GM21825 (cell line): Measurements from ENCODE around the gene TBX15.
"Not testable (repeated sequence)": the region's sequence is repeated elsewhere in the genome, so short reads cannot be mapped to it uniquely, and the experiment has no call there.

ENCODE experiments used
- ATAC-seq: cut with Tn5 transposase; IDR thresholded peaks from one replicate; pipeline ENCODE4 v1.9.1; 2021; ENCODE audit warnings: mild to moderate bottlenecking, moderate library complexity; ENCODE audit not compliant: unreplicated experiment

TBX15 gene

DNA sequence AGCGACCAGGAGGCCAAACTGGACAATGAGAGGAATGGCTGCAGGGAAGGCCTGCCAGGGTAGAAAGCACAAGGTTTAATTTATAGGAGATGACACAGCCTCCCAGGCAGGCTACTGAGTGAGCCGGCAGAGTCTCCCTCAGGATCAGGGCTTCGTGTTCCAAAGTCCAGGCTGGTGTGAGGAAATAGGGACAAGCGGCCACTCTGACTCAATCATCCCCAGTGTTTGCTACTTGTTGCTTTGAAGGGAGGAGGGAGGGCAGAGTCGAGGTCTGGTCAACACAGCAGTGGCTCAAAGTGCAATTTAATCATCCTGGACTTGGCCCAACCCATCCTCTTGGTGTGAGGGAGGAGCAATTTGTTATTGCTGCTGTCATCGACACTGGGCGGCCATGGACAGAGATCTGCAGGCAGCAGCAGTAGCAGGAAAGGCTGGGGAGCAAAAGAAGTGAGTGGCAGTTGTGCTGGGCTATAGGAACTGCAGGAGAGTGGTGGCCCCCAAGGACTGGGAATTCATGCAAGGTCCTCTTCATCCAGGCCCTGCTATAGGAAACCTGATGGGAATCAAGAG lies 27.5 kb downstream of the TBX15 start:
- no peak for ATAC-seq

DNA sequence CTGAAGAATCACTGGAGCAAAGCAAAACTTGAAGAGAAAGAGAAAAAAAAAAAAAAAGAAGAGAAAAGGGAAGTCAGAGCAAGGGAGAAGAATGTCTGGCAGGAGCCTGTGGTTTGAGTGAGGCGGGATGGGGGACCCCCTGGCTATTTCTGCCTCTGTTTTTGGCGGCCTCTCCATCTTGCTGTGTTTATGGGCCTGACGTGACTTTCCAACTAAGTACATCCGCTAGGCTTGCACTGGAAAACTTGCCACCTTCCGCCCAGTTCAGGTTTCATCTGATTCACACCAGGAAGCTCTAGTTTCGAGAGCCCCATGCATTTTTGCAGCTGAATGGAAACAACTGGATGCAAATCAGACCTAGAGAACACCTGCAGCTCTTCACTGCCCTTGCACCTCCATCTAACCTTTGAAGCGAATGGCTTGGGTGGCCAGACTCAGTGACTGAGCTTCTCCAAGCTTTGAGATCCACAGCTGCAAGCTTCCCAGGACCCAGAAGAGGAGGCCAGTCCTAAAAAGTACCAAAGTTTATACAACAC lies 28.0 kb downstream of the TBX15 start:
- ATAC-seq = peak; percentile 87

DNA sequence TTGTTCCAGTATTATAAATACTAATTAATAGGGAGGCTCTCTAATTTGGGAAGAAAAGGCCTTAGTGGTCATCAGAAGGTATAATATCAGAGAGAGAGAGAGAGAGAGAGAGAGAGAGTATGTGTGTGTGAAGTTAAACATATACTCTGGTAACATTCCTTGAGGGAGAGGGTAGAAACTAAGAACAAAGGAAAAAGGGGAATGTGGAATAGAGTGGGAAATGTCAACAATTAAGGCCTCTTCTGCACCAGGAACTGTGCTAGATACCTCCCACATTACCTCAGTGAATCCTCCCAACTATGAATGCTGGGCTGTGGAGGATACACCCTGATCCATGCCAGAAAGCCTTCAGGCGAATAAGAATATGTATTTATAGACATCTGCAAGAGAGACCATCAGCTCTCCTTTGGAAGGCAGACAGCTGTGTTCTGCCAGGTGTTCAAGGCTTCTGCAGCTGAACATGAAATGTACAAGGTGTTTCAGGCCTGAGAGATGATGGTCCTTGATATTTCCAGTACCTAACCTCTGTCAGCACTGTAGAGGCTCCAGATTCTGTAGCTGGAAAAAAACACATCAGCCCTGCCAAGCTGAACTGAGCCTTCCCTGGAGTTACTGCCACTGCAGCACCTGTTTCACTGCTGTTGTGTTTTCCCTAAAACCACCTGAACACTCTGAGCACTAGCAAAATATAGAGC lies 29.1 kb downstream of the TBX15 start:
- no peak for ATAC-seq

DNA sequence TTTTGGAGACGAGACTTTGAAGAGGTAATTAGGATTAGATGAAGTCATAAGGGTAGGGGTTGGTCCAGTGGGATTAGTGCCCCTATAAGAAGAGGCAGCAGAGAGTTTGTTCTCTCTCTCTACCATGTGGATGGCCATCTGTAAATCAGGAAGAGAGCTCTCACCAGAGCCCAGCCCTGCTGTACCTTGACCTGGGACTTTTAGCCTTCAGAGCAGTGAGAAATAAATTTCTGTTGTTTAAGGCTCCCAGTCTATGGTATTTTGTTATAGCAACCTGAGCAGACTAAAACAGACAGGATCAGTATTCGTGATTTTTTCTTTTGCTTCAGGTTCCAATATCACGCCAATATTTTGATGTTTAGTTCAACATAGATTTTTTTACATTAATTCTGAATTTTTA lies 30.0 kb downstream of the TBX15 start:
- no peak for ATAC-seq

DNA sequence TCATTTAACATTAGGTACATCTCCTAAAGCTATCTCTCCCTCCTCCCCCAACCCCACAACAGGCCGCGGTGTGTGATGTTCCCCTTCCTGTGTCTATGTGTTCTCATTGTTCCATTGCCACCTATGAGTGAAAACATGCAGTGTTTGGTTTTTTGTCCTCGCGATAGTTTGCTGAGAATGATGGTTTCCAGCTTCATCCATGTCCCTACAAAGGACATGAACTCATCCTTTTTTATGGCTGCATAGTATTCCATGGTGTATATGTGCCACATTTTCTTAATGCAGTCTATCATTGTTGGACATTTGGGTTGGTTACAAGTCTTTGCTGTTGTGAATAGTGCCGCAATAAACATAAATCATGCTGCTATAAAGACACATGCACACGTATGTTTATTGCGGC lies 30.6 kb downstream of the TBX15 start:
- not testable (repeated sequence) for ATAC-seq

DNA sequence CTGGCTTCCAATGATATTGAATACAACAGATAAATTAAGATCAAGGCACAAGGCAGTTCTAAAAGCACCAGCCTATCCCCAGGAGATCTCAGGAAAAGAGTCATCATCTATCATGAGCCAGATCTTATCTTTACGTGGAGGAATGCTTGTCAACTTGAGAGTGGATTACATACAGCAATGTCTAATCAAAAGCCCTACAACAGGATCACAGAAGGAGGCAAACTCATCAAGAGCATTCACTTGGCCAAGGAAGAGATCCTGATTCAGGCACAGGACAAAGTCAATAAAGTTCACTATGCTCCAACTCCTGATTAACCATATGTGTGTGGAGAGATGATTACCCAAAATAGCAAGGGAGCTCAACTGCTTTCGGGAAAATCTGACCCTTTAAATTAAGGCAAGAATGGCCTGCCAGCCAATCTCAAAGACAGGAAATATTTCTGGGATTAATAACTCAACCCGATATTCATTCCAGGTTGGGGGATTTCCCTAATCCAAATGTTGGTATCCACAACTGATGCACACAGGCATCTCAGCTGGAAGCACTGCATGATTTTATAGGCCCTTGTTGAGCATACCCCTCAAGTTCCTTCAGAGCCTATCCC lies 33.7 kb downstream of the TBX15 start:
- no peak for ATAC-seq

DNA sequence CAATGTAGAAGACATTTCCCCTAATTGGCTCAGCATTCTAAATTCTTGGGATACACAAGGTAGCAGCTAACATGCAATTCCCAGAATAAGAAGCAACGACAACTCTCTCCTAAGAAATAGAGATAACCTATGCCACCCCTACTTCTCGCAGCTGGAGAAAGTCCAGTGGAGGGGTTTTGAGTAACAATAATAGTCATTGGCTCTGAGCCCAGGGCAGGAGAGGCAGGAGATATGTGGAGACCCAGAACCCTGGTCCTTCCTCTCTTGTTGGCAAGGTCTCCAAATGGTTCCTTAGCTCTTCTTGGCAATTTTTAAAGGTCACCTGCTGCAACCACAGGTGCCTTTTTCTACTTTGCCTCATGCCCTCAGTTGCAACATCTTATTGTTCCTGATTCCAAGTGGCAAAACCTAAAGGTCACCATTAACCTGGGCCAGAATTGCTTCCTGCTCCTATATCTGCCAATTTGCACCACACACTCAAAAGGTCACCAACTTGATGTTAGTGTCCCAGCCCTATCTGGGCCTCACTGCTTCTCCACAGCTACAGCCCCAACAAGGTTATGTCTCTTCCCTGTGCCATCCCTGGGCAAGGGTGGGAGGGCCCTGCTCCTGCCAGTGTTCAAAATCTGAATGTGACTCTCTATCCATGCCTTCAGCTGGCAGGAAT lies 36.7 kb downstream of the TBX15 start:
- no peak for ATAC-seq

DNA sequence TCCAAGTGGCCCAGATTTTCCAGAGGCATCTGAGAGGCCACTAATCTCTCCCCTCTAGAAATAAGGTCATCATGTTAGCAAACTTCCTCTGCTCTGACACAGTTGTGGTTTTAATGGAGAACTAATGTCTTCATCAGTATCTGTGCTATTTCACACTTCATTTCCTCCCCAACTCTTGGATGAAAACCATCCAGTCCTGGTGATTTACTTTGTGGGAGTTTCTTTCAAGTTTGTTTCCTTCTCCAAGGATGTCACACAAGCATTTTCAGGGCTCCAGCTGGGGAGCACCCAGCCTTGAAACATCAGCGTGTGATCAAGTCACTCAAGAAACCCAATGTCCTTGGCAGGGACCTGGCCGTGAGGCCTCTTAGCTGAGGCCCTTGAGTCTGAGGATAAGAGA lies 38.8 kb downstream of the TBX15 start:
- ATAC-seq = no peak

DNA sequence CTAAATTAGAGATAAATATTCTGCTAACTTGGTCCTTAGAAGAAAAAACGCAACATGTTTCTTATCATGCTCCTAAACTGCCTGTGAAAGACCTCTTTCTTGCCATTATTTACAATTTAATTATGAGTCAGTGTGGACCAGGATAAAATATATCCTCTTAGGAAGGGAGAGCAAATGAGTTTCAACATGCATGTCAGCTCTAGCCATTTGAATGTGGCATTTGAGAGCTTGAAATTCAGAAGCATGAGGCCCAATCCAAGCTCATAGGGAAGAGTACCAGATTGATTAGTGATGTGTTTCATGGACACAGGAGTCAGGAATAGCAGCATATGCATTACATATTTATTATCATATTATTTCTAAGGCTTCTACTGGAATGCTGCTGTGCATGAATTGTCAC lies 39.3 kb downstream of the TBX15 start:
- ATAC-seq = no peak

DNA sequence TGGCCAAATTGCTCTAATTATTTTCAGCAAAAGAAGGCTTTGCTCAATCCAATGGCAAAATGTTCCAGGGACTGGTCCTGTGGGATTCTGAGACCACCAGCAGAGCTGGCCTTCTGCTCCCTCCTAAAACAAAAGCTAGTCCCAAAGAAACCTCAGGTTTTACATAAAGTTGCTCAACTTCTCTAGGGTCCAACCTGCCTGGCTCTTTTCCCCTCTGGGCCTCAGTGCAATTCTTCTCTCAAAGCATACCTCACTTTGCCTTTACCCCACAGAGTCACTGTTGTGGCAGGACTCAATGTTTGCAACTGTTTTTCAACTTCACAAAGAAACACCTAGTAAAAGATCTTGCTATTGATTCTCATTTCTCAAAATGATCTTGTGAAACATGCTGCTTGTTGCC lies 39.8 kb downstream of the TBX15 start:
- no peak for ATAC-seq

DNA sequence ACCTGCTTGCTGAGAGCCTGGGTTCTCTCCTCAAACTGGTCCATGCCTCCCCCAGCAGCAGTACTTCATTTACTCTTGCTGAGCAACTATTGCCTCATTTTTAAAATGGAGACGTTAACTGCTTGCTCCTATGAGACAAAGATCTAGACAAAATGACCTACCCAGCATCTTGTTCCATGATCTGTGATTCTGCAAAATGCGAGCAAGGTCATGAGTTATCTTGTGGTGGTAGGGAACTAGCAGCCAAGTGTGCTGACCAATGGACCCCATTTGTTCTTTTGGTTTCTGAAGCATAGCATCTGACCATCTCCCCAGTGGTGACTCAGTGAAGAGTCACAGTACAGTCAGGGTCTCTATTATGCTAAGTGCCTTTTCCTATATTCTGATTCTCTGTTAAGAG lies 40.4 kb downstream of the TBX15 start:
- ATAC-seq = no peak

DNA sequence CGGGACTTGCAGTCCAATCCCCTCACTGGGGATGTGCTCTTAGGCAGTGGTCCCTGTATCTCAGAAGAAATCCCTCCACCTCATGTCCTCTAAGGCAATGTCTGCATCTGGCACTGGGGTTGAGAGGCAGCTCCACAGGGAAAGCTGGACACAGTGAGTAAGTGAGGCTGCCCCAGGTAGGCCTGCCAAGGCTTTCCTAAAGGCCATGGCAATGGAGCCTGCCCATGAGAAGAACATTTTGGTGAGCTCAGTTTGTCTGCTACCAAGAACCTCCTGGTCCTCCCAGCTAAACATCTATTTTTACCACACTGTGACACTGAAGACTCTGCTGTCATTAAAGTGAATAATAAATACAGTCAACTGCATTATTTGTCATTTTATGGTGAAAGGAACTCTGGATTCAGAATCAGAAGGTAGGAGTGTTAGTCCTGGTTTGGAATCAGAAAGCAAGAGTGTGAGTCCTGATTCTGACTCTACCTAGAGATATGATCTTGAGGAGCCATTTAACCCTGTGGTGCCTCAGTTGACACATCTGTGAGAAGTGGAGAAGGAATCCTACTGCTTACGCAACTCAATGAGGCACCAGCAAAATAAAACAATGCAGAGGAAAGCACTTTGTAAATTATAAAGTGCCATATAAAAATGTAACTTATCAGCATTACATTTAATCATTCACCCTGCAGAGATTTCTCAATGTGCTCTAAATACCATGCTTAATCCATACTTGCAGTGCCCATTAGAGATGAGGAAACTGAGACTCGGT lies 41.0 kb downstream of the TBX15 start:
- no peak for ATAC-seq

DNA sequence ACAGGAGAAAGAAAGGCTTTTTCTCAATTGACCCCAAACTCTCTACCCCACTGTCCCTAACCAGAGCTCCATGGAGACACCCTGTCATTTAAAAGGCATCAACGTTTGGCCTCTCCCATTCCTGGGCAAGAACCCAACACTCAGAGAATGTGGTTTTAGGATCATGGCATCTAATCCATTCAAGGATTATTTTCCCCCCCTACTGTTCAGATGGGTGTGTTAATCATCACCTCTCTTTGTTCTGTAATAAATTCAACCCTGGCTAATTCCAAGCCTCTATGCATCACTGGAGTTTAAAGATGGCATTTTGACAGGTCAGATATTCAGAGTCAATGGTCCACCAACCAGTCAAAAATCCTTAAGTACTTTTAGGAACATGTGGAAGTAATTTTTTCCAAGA lies 42.7 kb downstream of the TBX15 start:
- ATAC-seq = no peak

DNA sequence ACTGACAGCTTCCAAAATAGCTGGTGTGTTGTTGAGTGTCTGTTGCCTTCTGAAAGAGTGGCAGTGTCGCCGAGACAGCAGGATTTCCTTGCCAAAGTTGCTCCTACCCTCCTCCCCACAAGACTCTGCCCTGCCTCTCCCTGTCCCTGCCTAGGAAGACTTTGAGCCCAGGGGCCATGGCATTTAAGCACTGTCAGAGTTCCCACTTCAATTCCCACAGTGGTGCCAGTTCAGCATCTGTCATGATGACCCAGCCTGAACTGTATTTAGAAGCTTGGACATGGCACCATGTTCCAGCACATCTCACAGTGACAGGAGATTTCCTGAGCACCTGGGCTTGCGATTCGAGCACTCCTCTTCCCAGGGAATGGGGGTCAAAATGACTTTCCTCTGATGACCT lies 43.6 kb downstream of the TBX15 start:
- ATAC-seq = no peak

DNA sequence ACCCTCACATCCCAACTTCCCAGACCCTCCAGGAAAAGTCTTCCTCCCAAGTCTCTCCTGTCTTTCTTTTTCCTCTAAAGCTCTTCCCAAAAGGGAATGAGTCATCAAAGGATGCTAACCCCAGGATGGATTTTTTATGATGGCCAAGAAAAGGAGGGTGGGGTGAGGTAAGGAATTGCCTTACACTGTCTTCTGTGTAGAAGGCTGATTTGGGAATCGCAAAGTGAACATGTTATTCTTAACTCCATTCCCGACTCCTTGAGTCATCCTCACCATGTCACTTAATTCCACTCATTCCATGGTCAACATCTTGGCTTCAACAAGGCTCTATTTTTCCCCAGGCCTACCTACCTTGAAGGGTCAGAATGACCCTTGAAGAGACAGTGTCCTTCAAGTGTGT lies 44.0 kb downstream of the TBX15 start:
- no peak for ATAC-seq

DNA sequence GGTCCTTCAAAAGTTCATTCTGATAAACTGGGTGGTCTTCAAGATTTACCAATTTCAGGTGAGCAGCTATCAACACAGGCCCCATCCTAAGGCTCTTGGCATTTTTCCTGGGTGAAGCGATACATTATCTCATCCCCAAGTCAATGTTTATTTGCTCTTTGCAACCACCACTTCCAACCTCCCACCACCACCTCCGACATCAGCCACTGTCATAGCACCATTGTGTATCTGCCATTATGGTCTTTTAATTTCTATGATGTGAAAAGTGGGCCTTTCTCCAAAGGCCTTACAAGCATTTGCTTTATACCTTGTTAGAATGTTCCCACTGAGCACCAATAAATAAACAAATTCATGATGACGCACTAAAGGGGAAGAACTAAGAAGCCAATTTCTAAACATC lies 47.2 kb downstream of the TBX15 start:
- no peak for ATAC-seq

DNA sequence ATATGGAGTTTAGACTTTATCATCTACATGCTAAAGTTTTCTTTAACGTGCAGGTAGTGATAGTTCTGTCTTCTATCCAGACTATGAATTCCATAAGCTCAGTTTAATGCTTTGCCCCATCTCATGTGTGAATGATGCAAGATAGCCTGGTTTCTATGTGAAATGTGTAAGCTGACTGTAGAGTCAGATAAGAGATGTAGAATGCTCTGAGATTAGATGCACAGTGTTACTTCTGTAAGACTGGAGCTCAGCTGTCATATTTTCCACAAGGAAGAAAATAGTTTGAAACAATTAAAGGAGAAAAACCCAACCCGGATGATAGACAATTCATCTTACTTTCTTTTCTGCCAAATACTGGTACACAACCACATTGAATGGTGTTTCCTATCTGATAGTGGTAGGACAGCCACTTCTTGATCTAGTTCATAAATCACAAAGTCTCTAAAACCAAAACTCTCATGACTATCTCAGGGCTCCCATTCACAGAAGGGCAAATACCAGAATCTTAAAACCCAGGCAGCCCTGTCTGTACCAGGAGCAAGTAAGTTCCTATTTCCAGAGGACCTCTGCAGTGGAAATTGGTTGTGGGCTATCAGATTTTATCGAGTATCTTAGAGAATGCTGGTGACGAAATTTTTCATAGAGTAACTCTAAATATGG lies 50.6 kb downstream of the TBX15 start:
- ATAC-seq = no peak

DNA sequence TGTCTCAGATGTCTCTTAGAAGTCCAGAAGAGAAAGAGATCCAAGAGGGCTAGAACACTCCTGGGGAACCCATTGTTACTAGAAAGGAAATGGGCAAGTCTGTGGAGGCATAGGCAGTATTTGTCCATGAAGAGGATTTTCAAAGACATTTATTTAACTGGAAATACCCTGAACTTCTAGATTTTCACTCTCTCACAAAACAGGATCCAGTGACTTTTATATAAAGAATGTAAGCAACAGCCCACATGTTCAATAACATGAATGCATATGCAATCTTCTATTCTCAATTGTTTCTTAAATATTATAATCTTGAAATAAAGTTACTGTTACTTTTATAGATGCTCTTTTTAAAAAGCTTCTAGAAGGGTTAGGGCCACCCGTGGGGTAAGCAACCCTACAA lies 53.4 kb downstream of the TBX15 start:
- no peak for ATAC-seq

DNA sequence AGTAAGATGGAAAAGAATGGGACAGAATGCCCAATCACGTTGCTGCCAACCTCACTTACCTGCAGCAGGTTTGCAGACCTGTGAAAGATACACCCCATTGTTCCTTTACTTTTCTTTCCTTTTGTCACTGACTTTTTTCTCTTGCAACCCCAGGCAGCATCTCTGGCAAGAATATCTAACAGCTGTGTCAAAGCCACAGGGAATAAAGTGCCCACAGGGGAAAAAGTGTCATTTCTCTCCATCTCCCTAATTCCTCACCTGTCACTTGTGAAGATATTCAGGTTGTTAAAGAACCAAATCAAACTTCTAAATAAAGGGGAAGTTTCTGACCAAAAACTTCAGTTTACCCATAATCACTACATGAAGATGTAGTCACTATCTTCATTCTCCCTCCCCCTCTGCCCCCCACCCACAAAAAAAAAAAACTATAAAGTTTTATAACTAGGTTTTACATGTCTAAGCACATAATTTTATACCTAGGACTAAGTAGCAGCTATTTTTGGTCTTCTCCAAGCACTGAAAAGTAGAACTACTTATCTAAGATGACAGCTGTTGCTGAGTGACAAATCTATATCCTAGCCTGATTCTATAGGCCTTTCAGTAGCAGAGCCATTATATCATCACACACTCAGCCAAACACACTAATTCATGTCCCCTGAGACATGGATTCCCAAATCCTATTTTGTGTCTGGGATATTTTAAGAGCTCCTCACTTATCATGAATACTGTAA lies 54.9 kb downstream of the TBX15 start:
- no peak for ATAC-seq

DNA sequence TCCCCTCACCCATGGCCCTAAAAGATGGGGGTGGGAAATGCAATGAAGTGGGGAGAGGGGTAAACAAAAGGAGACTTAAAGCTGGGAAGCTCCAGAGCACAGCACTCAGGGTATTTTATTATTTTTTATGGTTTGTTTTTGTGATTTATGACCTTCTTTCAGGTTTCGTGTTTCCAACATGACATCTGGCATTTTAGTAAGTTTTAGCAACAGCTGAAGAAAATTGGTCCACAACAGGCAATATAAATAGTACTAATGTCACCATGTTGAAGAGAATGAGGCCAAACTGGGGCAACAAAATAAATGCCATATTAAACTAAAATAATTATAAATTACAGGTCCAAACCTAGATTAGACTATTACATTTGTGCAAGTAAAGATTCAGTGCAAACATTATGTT lies 56.3 kb downstream of the TBX15 start:
- ATAC-seq = no peak
